Neural progenitor cell (in vitro differentiated cells): ENCODE measurements around the gene PGBD5. TPM values are rescaled to one million over a fixed set of nuclear protein-coding genes. Genes with fewer than 3 reads are reported as not detected.

ENCODE experiments used
- DNase-seq: peaks from one replicate; pipeline ENCODE4 v3.0.0-alpha.2; 2016; ENCODE audit warnings: low spot score
- H2AFZ ChIP-seq: fragments of 200-600 bp; sonication (generic); replicated peaks from 2 replicates; pipeline ENCODE4 v1.6.1; 2016; ENCODE audit warnings: antibody characterized with exemption
- H3F3A ChIP-seq: fragments of 200-600 bp; sonication (generic); 2 replicates; pipeline ENCODE4 v1.6.1; 2016; ENCODE audit warnings: antibody characterized with exemption, low read depth
- H3K27ac ChIP-seq: fragments of 200-600 bp; sonication (generic); 2 replicates; pipeline ENCODE4 v1.5.1; 2016; ENCODE audit warnings: mild to moderate bottlenecking
- H3K27me3 ChIP-seq: fragments of 200-600 bp; sonication (generic); 2 replicates; pipeline ENCODE4 v1.6.1; 2016; ENCODE audit warnings: mild to moderate bottlenecking, moderate library complexity
- H3K36me3 ChIP-seq: fragments of 200-600 bp; sonication (generic); 2 replicates; pipeline ENCODE4 v1.5.1; 2016
- H3K4me1 ChIP-seq: fragments of 200-600 bp; sonication (generic); 2 replicates; pipeline ENCODE4 v1.6.1; 2016; ENCODE audit warnings: mixed run types
- H3K4me2 ChIP-seq: fragments of 200-600 bp; sonication (generic); 2 replicates; pipeline ENCODE4 v1.6.1; 2016
- H3K4me3 ChIP-seq: fragments of 200-600 bp; sonication (generic); 2 replicates; pipeline ENCODE4 v1.5.1; 2016
- H3K79me2 ChIP-seq: fragments of 200-600 bp; sonication (generic); 2 replicates; pipeline ENCODE4 v1.6.1; 2016; ENCODE audit warnings: low read depth
- H3K9ac ChIP-seq: fragments of 200-600 bp; sonication (generic); 2 replicates; pipeline ENCODE4 v1.6.1; 2016
- H3K9me3 ChIP-seq: fragments of 200-600 bp; sonication (generic); 2 replicates; pipeline ENCODE4 v1.5.1; 2016; ENCODE audit warnings: low read depth
- H4K20me1 ChIP-seq: fragments of 200-600 bp; sonication (generic); 2 replicates; pipeline ENCODE4 v1.6.1; 2016; ENCODE audit warnings: low read depth
- H3K27ac Mint-ChIP-seq: 3 replicates; pipeline ENCODE4 v1.8.0; 2021; ENCODE audit warnings: mixed read lengths
- H3K27me3 Mint-ChIP-seq: 2 replicates; pipeline ENCODE4 v1.8.0; 2022; ENCODE audit warnings: low read depth, mild to moderate bottlenecking, inconsistent platforms, moderate library complexity, mixed read lengths; ENCODE audit not compliant: insufficient read depth
- H3K36me3 Mint-ChIP-seq: 3 replicates; pipeline ENCODE4 v1.8.0; 2021; ENCODE audit warnings: mixed read lengths
- H3K4me1 Mint-ChIP-seq: 3 replicates; pipeline ENCODE4 v1.8.0; 2021; ENCODE audit warnings: mixed read lengths
- H3K4me3 Mint-ChIP-seq: 3 replicates; pipeline ENCODE4 v1.8.0; 2021; ENCODE audit warnings: mild to moderate bottlenecking, moderate library complexity, mixed read lengths
- H3K9me3 Mint-ChIP-seq: 3 replicates; pipeline ENCODE4 v1.8.0; 2020; ENCODE audit warnings: mixed read lengths
- EZH2 ChIP-seq: fragments of 200-600 bp; sonication (generic); IDR thresholded peaks from 2 replicates; pipeline ENCODE4 v1.6.1; 2017; ENCODE audit warnings: antibody characterized with exemption, mild to moderate bottlenecking, moderate library complexity
- EZH2phosphoT487 ChIP-seq: fragments of 200-600 bp; sonication (generic); IDR thresholded peaks from 2 replicates; pipeline ENCODE4 v1.6.1; 2017; ENCODE audit warnings: antibody characterized with exemption
- total RNA-seq: library from RNA; depleted of rRNA; stranded (reverse); fragments of >200 nt; gene quantifications from 2 replicates; pipeline ENCODE4 v1.2.3, GENCODE V29; 2015; ENCODE audit warnings: low replicate concordance
- TF ChIP-seq, protein P1 (sequence below): fragments of 200-600 bp; sonication (generic); IDR thresholded peaks from 2 replicates; pipeline ENCODE4 v1.5.1; 2017; ENCODE audit warnings: antibody characterized with exemption, mild to moderate bottlenecking

The PGBD5 gene
- total RNA-seq, 1 donor from 2014 or later: 1.2 TPM

DNA sequence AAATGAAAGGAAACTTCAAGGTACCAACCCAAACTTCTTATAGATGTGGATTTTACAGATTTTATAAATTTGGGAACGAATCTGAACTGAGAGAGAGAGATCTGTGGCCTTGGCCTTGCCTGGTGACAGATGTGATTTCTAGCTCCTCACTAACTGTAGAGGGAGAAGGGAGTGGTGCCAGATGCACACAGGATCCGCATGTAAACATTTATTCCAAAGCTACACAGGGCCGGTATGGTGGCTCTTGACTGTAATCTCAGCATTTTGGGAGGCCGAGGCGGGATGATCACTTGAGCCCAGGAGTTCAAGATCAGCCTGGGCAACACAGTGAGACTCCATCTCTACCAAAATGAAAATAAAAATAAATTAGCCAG, 77.1 kb downstream of the PGBD5 start:
- Mint-ChIP-seq H3K27me3 (peaks cover 7% of the 10 kb centered on the region), H3K4me3 (no peak overlapping the region), H3K36me3 (peaks cover 20% of the 10 kb centered on the region), H3K4me1 (peaks cover 20% of the 10 kb centered on the region), H3K27ac (no peak overlapping the region), H3K9me3 (no peaks in the 10 kb centered on the region)
- no peaks in the 10 kb centered on the region for H3K36me3 ChIP-seq
- H3K4me3 ChIP-seq: no peak overlapping the region
- no peak overlapping the region for H2AFZ ChIP-seq
- no peaks in the 10 kb centered on the region for H3K79me2 ChIP-seq
- no peak overlapping the region for H3K4me2 ChIP-seq
- no peak overlapping the region for H3K27ac ChIP-seq
- DNase-seq: no peak
- no peaks in the 10 kb centered on the region for H3K9me3 ChIP-seq
- H3K4me1 ChIP-seq: peaks cover 12% of the 10 kb centered on the region
- H3K27me3 ChIP-seq: no peaks in the 10 kb centered on the region
- H4K20me1 ChIP-seq: no peaks in the 10 kb centered on the region
- H3F3A ChIP-seq: no peaks in the 10 kb centered on the region
- no peak overlapping the region for H3K9ac ChIP-seq
- TF ChIP-seq, protein P1, sequence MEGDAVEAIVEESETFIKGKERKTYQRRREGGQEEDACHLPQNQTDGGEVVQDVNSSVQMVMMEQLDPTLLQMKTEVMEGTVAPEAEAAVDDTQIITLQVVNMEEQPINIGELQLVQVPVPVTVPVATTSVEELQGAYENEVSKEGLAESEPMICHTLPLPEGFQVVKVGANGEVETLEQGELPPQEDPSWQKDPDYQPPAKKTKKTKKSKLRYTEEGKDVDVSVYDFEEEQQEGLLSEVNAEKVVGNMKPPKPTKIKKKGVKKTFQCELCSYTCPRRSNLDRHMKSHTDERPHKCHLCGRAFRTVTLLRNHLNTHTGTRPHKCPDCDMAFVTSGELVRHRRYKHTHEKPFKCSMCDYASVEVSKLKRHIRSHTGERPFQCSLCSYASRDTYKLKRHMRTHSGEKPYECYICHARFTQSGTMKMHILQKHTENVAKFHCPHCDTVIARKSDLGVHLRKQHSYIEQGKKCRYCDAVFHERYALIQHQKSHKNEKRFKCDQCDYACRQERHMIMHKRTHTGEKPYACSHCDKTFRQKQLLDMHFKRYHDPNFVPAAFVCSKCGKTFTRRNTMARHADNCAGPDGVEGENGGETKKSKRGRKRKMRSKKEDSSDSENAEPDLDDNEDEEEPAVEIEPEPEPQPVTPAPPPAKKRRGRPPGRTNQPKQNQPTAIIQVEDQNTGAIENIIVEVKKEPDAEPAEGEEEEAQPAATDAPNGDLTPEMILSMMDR: no peak
- TF ChIP-seq EZH2 (no peak), EZH2phosphoT487 (no peak)

GRCh38 chr1:230348386-230349019, 77.6 kb downstream of the PGBD5 start:
- H3K36me3 Mint-ChIP-seq: peaks cover 20% of the 10 kb centered on the region
- no peak for TF ChIP-seq EZH2phosphoT487
- TF ChIP-seq, protein P1: no peak
- no peak for TF ChIP-seq EZH2
- H3F3A ChIP-seq: no peaks in the 10 kb centered on the region
- H3K4me1 Mint-ChIP-seq: peaks cover 20% of the 10 kb centered on the region
- H3K4me2 ChIP-seq: peak overlapping the region; percentile 41
- H3K4me1 ChIP-seq: peaks cover 12% of the 10 kb centered on the region
- H3K27me3 ChIP-seq: no peaks in the 10 kb centered on the region
- no peak overlapping the region for H3K27ac Mint-ChIP-seq
- H3K9me3 Mint-ChIP-seq: no peaks in the 10 kb centered on the region
- H3K9me3 ChIP-seq: no peaks in the 10 kb centered on the region
- H3K4me3 Mint-ChIP-seq: no peak overlapping the region
- H3K9ac ChIP-seq: no peak overlapping the region
- no peak overlapping the region for H3K4me3 ChIP-seq
- no peak overlapping the region for H2AFZ ChIP-seq
- DNase-seq: no peak
- H3K27ac ChIP-seq: no peak overlapping the region
- H3K79me2 ChIP-seq: no peaks in the 10 kb centered on the region
- peaks cover 7% of the 10 kb centered on the region for H3K27me3 Mint-ChIP-seq
- H3K36me3 ChIP-seq: no peaks in the 10 kb centered on the region
- no peaks in the 10 kb centered on the region for H4K20me1 ChIP-seq

GRCh38 chr1:230347896-230348295, 78.2 kb downstream of the PGBD5 start:
- Histone ChIP-seq H3K4me2 (peak overlapping the region; percentile 41), H3K4me1 (peaks cover 12% of the 10 kb centered on the region), H3K27me3 (no peaks in the 10 kb centered on the region), H3K9me3 (no peaks in the 10 kb centered on the region), H3K79me2 (no peaks in the 10 kb centered on the region), H3K9ac (no peak overlapping the region), H4K20me1 (no peaks in the 10 kb centered on the region), H3K36me3 (no peaks in the 10 kb centered on the region), H2AFZ (no peak overlapping the region), H3K4me3 (no peak overlapping the region), H3F3A (no peaks in the 10 kb centered on the region), H3K27ac (no peak overlapping the region)
- H3K27ac Mint-ChIP-seq: no peak overlapping the region
- no peaks in the 10 kb centered on the region for H3K9me3 Mint-ChIP-seq
- H3K4me3 Mint-ChIP-seq: no peak overlapping the region
- peaks cover 16% of the 10 kb centered on the region for H3K4me1 Mint-ChIP-seq
- DNase-seq: peak; percentile 67
- no peak for TF ChIP-seq EZH2
- TF ChIP-seq, protein P1: no peak
- no peak for TF ChIP-seq EZH2phosphoT487
- H3K36me3 Mint-ChIP-seq: peaks cover 22% of the 10 kb centered on the region
- peaks cover 7% of the 10 kb centered on the region for H3K27me3 Mint-ChIP-seq
